Renal cortex interstitium (tissue), 11 donors: Measurements from ENCODE around the gene LOXL1. TPM values are rescaled to one million over a fixed set of nuclear protein-coding genes. Genes with fewer than 3 reads are reported as not detected.
A peak's percentile ranks its signal among the peaks of the same experiment; 100 is the strongest.

ENCODE experiments used
- DNase-seq, 11 donors: peaks; one replicate each; pipeline ENCODE4 v3.0.0-alpha.2; 2013; ENCODE audit warnings: low read depth in 9 of 11, low spot score in 4 of 11; ENCODE audit errors: extremely low read depth in 1 of 11
- polyA plus RNA-seq, 3 donors: library from polyadenylated mRNA; unstranded; fragments of 120-200 nt; gene quantifications; one replicate each; pipeline ENCODE4 v1.2.1, GENCODE V29; 2013; ENCODE audit not compliant: insufficient read length in 3 of 3

Gene LOXL1
- polyA plus RNA-seq, 3 donors, result 64.1 to 84.0 (median 77.1) TPM

DNA sequence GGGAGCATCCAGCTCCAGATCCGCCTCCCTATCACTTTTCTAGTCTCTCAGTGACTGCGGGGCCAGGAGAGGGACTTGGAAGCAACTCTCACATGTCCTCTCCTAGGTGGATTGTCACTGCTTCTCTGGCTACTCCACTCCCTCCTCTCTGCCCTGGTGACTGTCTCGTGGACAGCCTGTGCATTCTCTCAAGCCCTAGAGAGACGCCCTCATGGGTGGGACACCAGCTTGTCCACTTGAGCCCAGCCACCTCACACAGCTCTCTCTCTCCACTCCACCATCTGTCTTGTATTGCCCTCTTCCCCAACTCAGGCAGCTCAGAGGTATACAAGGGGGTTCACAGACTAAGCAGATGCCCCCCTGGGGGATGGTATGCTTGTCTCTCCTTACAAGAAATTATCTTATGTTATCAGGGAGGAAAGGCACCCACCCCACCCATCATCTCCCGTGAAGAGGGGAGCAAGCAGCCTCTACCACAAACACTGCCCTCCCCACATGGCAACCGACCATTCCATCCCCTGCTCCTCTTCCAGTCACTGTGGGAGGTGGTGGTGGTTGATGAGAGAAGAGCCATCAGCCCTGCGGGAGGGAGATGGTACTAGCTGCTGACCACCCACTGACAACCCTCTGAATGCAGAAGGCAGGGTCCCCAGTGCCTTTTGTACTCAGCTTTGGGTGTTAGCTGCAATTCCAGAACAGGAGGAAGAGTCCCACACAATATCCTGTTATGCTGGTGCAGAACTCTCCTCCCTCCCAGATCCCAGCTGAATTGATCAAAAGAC lies 15.5 kb upstream of the LOXL1 start:
- no peak for DNase-seq

DNA sequence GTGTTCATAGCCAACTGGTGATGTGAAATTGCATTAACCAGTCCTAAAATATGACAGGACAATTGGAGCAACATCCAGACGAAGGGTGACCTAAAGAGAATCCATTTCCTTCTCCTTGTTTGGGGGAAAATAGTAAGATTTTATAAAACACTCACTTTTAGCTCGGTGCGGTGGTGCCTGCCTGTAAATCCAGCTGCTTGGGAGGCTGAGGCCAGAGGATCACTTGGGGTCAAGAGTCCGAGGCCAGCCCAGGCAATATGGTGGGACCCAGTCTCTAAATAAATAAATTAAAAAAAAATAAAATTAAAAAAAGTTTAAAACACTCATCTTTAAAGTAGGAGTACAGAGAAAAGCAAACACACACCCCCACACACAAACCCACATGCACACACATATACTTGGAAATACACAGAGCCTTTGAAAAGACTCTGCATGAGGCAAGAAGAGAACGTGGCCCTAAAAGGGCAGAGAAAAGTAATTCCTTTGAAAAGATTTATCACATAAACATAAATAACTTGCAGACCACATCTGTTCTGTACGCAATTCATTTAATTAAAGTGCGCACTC lies 14.1 kb upstream of the LOXL1 start:
- DNase-seq, result no peak

DNA sequence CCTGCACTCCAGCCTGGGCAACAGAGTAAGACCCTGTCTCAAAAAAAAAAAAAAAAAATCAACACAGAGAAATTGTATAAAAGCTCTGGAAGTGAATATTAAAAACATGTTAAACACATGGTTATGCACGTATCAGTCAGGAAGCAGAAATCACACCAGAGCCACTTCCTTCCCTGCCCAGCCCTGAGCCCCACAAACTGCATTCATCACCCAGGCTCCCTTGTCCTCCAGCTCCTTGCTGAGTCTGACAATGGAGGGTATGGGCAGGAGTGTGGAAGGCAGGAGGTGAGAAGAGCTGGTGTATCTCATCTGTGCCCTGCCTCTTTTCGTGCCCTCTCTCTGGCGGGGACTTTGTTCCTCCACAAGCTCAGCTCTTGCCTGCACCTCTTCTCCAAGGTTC lies 12.1 kb upstream of the LOXL1 start:
- DNase-seq, result no peak

GRCh38 chr15:73915082-73915481 lies 11.2 kb upstream of the LOXL1 start:
- no peak for DNase-seq

DNA sequence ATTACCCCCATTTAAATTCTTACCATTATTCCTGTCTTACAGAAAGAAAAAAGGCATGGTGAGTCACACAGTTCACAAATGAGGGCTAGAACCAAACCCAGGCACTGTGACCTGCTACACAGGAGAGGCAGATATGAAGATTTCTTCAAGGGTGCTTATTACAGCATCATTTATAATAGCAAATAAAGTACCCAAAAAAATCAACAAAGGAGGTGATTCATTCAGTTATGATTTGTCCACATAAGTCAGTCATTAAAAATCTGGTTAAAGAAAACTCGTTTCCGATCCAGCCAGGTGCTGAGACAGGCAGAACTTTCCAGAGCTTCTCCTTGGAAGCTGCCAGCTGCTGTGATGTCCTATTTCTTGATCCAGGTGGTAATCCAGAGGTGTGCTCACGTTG lies 7.5 kb upstream of the LOXL1 start:
- DNase-seq, result no peak

- DNase-seq, result no peak
Measured at GRCh38 chr15:73919706-73920105, 6.6 kb upstream of the LOXL1 start.

DNA sequence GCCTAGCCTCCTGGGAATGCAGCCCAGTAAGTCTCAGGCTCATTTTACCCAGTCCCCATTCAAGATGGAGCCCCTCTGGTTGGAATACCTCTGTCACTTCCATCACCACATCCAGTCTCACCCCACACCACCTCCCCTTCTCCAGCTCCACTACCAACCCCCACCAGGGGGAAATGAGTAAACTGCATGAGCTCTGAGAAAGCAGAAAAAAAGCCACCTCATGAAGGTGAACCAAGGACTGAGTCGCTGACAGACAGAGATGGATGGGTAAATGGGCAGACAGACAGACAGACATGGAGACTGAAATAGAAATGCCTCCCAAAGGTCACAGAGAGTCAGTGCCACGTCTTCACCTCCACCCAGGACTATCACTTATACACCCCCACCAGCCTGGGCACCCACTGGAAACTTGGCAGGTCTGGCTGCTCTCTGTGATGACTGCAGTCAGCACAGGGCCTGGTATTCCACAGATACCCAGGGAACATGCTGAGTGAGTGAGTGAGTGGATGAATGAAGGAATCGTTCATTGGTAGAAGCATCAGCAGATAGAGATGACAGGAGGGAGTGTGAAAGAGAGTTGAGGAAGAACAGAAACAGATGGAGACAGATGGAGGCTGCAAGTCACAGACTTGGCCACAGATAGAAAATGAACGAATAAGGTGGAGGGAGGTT lies 4.9 kb upstream of the LOXL1 start:
- DNase-seq, result no peak

DNA sequence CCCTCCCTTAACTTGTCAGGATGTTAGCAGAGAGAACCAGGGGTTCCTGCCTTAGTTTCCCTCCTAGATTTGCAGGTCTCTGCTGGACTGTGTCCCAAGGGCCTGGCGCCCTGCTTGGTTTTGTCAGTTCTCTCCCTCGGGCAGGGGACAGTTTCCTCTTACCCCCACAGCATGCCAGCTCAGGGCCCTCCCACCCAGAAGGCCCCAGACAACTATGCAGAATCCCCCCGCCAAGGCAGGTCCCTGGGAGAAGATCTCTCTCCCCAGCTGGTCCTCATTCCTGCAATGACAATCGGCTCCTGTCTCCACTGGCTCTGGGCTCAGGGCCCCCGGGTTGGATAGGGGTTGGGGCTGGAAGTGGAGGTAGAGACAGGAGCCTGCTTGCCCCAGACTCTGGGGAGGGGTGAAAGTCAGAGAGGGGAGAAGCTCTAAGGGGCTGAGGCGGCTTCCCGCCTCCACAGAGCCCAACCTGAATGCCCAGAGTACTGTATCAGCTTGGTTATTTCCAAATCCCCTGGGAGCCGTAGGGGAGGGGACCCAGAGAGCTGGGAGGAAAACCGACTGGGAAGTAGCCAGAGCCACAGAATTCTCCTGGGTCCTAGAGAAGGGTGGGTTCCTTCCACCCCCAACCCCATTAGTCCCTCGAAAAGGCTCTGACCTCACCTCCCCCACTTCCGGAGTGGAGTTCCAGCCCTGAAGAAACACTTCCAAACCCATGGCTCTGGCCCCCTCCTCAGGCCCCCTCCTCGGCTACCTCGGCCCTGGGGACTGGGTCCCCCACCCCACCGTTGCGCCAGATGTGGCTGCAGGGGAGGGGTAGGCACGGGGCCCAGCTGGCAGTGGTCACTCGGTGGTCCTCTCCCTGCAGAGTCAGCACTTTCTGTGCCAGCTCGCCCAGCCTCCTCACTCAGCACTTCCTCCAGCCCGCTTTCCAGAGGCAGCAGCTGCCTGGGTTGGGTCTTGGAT lies 3.8 kb upstream of the LOXL1 start:
- peak in 5 of 11 donors; percentile 52 to 83 (median 65) for DNase-seq

GRCh38 chr15:73923156-73923487 lies 3.1 kb upstream of the LOXL1 start:
- no peak for DNase-seq

DNA sequence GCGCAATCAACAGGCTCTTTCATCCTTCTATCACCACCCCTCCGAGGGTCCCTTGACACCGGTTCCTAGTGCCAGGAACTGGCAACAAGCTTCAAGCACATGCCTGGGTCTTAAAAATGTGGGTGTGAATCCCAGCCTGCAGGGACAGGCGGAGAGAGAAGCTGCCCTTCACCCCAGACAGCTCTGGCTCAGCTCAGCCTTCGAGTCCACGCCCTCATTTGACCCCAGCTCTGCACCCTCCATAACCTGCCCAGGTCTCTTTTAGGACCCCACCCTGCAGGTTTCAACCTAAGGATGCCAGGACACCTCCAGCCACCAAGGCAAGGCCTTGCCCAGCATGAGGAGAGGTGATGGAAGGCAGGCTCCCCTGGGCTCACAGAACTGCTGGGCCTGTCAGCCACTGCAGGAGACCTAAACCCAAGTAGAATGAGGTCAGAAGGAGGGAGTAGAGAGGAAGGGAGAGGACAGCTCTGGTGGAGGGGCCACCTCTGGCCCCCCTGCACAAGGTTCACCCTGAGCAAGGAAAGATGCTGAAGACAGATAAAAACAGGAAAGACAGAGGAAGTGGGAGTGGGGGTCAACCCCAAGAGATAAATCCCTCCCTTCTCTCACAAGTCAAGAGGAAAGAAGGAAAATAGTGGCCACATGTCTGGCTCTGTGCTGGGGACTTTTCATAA lies 2.6 kb upstream of the LOXL1 start:
- no peak for DNase-seq

DNA sequence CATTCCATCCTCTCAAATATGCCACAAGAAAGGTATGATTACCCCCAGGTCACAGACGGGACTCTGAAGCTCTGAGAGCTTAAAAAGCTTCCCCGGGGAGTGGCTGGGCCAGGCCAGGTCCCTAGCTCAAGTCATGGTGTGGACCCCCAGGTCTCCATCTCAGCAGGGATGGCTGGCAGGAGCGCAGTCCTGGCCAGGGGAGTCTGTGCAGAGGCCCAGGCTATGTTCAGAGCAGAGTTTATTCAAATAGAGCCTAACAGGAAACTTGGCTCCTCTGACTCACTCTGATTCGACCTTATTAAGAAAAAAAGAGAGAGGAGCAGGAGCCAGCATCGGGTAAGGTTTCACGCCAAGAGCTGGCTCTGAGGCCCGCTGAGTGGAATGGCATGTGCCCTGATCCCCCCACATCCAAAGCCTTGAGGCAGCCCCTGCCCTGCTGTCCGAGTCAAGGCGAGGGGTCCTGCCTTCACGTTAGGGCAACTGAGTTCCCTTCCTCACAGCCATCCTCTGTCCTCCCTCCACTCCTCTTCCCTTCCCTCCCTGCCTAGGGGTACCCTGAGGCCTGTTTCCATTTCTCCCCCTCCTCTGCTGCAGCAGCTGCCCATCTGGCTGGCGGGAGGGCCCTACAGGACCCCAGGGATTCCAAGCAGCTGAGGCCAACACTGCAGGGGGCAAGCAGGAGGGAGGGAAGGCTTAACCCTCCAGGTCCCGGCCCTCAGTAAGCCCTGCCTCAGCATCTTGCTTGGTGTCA lies 1.9 kb upstream of the LOXL1 start:
- DNase-seq, result no peak

- DNase-seq, result no peak
Measured at GRCh38 chr15:73925848-73926218, 429 bp upstream of the LOXL1 start.

DNA sequence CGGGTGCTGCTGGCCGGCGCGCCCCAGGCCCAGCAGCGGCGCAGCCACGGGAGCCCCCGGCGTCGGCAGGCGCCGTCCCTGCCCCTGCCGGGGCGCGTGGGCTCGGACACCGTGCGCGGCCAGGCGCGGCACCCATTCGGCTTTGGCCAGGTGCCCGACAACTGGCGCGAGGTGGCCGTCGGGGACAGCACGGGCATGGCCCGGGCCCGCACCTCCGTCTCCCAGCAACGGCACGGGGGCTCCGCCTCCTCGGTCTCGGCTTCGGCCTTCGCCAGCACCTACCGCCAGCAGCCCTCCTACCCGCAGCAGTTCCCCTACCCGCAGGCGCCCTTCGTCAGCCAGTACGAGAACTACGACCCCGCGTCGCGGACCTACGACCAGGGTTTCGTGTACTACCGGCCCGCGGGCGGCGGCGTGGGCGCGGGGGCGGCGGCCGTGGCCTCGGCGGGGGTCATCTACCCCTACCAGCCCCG lies 777 bp downstream of the LOXL1 start:
- DNase-seq, result peak in 2 of 11 donors; percentile 44 to 54

- peak in 2 of 11 donors; percentile 45 to 50 for DNase-seq
Measured at GRCh38 chr15:73927476-73928240, 1.4 kb downstream of the LOXL1 start.

- no peak for DNase-seq
Measured at GRCh38 chr15:73928241-73928579, 1.9 kb downstream of the LOXL1 start.

- no peak for DNase-seq
Measured at GRCh38 chr15:73928971-73929627, 2.8 kb downstream of the LOXL1 start.

DNA sequence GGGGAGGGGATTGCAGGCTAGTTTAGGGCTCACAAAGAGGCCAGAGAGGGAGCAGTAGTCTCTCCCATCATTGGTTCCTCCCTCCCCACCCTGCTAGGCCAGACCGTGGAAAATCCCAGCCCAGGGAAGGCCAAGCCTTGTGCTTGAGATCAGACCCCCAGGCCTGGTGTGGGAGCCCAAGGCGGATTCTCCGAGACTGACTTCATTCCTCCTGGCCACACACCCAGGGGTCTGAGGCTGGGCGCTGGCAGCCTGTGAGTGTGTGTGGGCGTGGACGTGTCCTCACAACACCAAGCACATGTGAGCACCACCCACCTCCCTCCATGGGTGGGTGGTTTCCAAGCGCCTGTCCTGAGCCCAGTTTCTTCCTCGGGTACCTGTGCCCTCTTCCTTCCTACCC lies 4.1 kb downstream of the LOXL1 start:
- DNase-seq, result no peak
